ENCODE results near the gene KIF1B.

GRCh38 chr1:10280439-10281350 lies 70.3 kb downstream of the KIF1B start:
- TF ChIP-seq POLR2AphosphoS5 (IDR thresholded peaks at IDR 0.05; ENCODE audit: borderline replicate concordance, low read depth, low read length) (no peak), FOXP2 (optimal IDR thresholded peaks at IDR 0.05; ENCODE audit: control extremely low read depth, extremely low read length, insufficient read depth) (no peak)
